Myocyte (in vitro differentiated cells): ENCODE measurements around the gene IFI27L2. TPM values are rescaled to one million over a fixed set of nuclear protein-coding genes. Genes with fewer than 3 reads are reported as not detected.

ENCODE experiments used
- DNase-seq: peaks from one replicate; pipeline ENCODE4 v3.0.0-alpha.2; 2012; ENCODE audit warnings: low read depth
- total RNA-seq: library from RNA; depleted of rRNA; stranded (reverse); fragments of >200 nt; gene quantifications from 2 replicates; pipeline ENCODE4 v1.2.3, GENCODE V29; 2014

IFI27L2 gene
- total RNA-seq, 1 donor from 2014 or later = 42.6 TPM

GRCh38 chr14:94153750-94154342 is 24.4 kb upstream of the IFI27L2 start:
- no peak for DNase-seq

- DNase-seq = no peak
Measured at GRCh38 chr14:94152676-94153075, 23.3 kb upstream of the IFI27L2 start.

- no peak for DNase-seq
Measured at GRCh38 chr14:94145902-94146527, 16.6 kb upstream of the IFI27L2 start.

- no peak for DNase-seq
Measured at GRCh38 chr14:94144765-94145164, 15.4 kb upstream of the IFI27L2 start.

- no peak for DNase-seq
Measured at GRCh38 chr14:94143711-94144110, 14.3 kb upstream of the IFI27L2 start.

GRCh38 chr14:94143239-94143638 is 13.8 kb upstream of the IFI27L2 start:
- DNase-seq = no peak

GRCh38 chr14:94142836-94143235 is 13.4 kb upstream of the IFI27L2 start:
- DNase-seq = no peak

GRCh38 chr14:94142247-94142646 is 12.8 kb upstream of the IFI27L2 start:
- DNase-seq = no peak

- DNase-seq = no peak
Measured at GRCh38 chr14:94139421-94139820, 10.0 kb upstream of the IFI27L2 start.

GRCh38 chr14:94139006-94139405 is 9.6 kb upstream of the IFI27L2 start:
- no peak for DNase-seq

- DNase-seq = no peak
Measured at GRCh38 chr14:94138251-94138650, 8.8 kb upstream of the IFI27L2 start.

GRCh38 chr14:94136575-94137331 is 7.3 kb upstream of the IFI27L2 start:
- DNase-seq = peak; percentile 82

GRCh38 chr14:94135476-94135875 is 6.1 kb upstream of the IFI27L2 start:
- DNase-seq = no peak

GRCh38 chr14:94132285-94132887 is 3.0 kb upstream of the IFI27L2 start:
- DNase-seq = peak; percentile 83

GRCh38 chr14:94129758-94130414 is 482 bp upstream of the IFI27L2 start:
- DNase-seq = peak; percentile 70

- DNase-seq = no peak
Measured at GRCh38 chr14:94128216-94128839, 1.1 kb downstream of the IFI27L2 start.

GRCh38 chr14:94127330-94127729 is 2.1 kb downstream of the IFI27L2 start:
- no peak for DNase-seq

- no peak for DNase-seq
Measured at GRCh38 chr14:94126800-94127199, 2.6 kb downstream of the IFI27L2 start.

- no peak for DNase-seq
Measured at GRCh38 chr14:94126419-94126677, 3.1 kb downstream of the IFI27L2 start.

- DNase-seq = no peak
Measured at GRCh38 chr14:94125659-94126418, 3.6 kb downstream of the IFI27L2 start.
